ENCODE results near the gene RAD18.
A peak's percentile ranks its signal among the peaks of the same experiment; 100 is the strongest.

The RAD18 gene

DNA sequence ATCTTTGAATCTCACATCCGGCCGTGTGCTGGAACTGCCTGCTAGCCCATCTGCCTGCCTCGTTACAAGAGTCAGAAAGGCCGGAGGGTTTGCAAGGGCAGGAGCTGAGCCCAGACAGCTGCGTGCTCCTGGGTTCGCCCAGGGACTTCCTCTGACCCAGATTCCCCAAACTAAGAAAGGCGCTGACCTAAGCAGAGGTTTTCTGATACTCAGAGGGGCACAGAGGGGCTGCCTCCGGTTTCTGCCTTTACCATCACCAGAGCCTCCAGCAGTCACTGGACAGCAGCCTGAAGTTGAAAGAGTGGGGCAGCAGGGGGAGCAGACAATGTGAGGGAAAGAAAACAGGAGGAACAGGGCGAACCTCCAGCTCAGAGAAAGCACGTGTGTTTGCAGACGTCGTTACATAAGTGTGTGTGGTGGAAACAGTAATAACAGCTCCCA lies 33.4 kb upstream of the RAD18 start:
- H3K4me3 ChIP-seq (ENCODE audit: insufficient read depth in 1 of 2, low read depth in 1 of 2, low read length in 2 of 2), result peak overlapping the region in 1 of 2 experiments; percentile 27
- H2BK120ac ChIP-seq (ENCODE audit: low read depth, low read length), result no peak overlapping the region
- no peak overlapping the region for H3K18ac ChIP-seq (ENCODE audit: low read depth in 1 of 2, low read length in 2 of 2)
- peaks cover 0 to 3% of the 10 kb centered on the region in 2 experiments for H3K36me3 ChIP-seq (ENCODE audit: control insufficient read depth in 1 of 2, insufficient read depth in 2 of 2, low read depth in 1 of 2, low read length in 2 of 2)
- no peaks in the 10 kb centered on the region for H3K9me3 ChIP-seq (ENCODE audit: control insufficient read depth, low read length)
- H3K27me3 ChIP-seq (ENCODE audit: control insufficient read depth in 1 of 2, insufficient read depth in 1 of 2, low read length in 2 of 2), result peaks cover 0 to 41% of the 10 kb centered on the region in 2 experiments
- no peaks in the 10 kb centered on the region for H3K79me1 ChIP-seq (replicated peaks; ENCODE audit: low read length, poor library complexity, severe bottlenecking)
- peak overlapping the region; percentile 72 for H3K9ac ChIP-seq (ENCODE audit: low read length)
- H2BK5ac ChIP-seq (ENCODE audit: low read depth, low read length, poor library complexity, severe bottlenecking), result no peak overlapping the region
- H3K23ac ChIP-seq (ENCODE audit: low read length in 2 of 2), result no peak overlapping the region
- H2AK5ac ChIP-seq (ENCODE audit: low read length, severe bottlenecking), result no peak overlapping the region
- H3K4me2 ChIP-seq (ENCODE audit: low read length, poor library complexity, severe bottlenecking), result no peak overlapping the region
- no peak overlapping the region for H3K27ac ChIP-seq (ENCODE audit: low read length, poor library complexity, severe bottlenecking)
- DNase-seq, result peak; percentile 33
- H3K14ac ChIP-seq (ENCODE audit: low read length in 2 of 2), result no peak overlapping the region
- H3K4me1 ChIP-seq (ENCODE audit: control insufficient read depth, insufficient read depth, low read depth, low read length), result no peaks in the 10 kb centered on the region
- H2BK12ac ChIP-seq (ENCODE audit: low read length in 2 of 2), result no peak overlapping the region
- no peak overlapping the region for H3K4ac ChIP-seq (ENCODE audit: low read depth in 1 of 2, low read length in 2 of 2)
- no peak overlapping the region for H2AFZ ChIP-seq (ENCODE audit: low read depth, low read length)
- WGBS, result 56% methylated on average over 10 of the region's 12 CpGs
- H4K8ac ChIP-seq (ENCODE audit: low read length), result no peak overlapping the region
- H2BK15ac ChIP-seq (ENCODE audit: low read depth, poor library complexity, severe bottlenecking), result no peak overlapping the region
- no peak overlapping the region for H4K91ac ChIP-seq (ENCODE audit: low read length)

DNA sequence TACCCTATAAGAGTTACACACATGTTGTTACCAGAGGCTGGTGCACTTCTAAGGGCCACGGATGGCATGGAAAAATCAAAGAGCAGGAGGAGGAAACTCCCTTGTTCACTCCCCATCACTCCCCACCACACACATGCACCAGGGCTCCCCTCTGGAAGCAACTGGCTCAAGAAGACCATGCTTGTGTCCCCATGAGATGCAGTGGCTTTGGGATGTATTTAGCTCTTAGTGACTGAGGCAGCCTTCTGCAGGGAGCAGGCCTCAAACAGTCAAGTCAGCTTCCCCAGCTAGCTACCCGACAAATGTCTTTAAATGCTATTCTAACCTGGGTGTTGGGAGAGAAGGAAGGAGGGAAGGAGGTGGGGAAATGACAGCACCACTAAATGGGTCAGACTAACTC lies 32.9 kb upstream of the RAD18 start:
- no peak overlapping the region for H2BK120ac ChIP-seq (ENCODE audit: low read depth, low read length)
- H3K14ac ChIP-seq (ENCODE audit: low read length in 2 of 2), result no peak overlapping the region
- no peak overlapping the region for H3K4me3 ChIP-seq (ENCODE audit: insufficient read depth in 1 of 2, low read depth in 1 of 2, low read length in 2 of 2)
- WGBS, result no CpG with 5 or more reads among the region's 2 CpGs
- H4K8ac ChIP-seq (ENCODE audit: low read length), result no peak overlapping the region
- no peak for DNase-seq
- H2AFZ ChIP-seq (ENCODE audit: low read depth, low read length), result no peak overlapping the region
- H3K36me3 ChIP-seq (ENCODE audit: control insufficient read depth in 1 of 2, insufficient read depth in 2 of 2, low read depth in 1 of 2, low read length in 2 of 2), result peaks cover 0 to 8% of the 10 kb centered on the region in 2 experiments
- no peaks in the 10 kb centered on the region for H3K4me1 ChIP-seq (ENCODE audit: control insufficient read depth, insufficient read depth, low read depth, low read length)
- H2AK5ac ChIP-seq (ENCODE audit: low read length, severe bottlenecking), result no peak overlapping the region
- H2BK15ac ChIP-seq (ENCODE audit: low read depth, poor library complexity, severe bottlenecking), result no peak overlapping the region
- no peak overlapping the region for H2BK5ac ChIP-seq (ENCODE audit: low read depth, low read length, poor library complexity, severe bottlenecking)
- H3K18ac ChIP-seq (ENCODE audit: low read depth in 1 of 2, low read length in 2 of 2), result no peak overlapping the region
- peak overlapping the region; percentile 72 for H3K9ac ChIP-seq (ENCODE audit: low read length)
- H3K9me3 ChIP-seq (ENCODE audit: control insufficient read depth, low read length), result no peaks in the 10 kb centered on the region
- H3K79me1 ChIP-seq (replicated peaks; ENCODE audit: low read length, poor library complexity, severe bottlenecking), result no peaks in the 10 kb centered on the region
- peaks cover 0 to 45% of the 10 kb centered on the region in 2 experiments for H3K27me3 ChIP-seq (ENCODE audit: control insufficient read depth in 1 of 2, insufficient read depth in 1 of 2, low read length in 2 of 2)
- H4K91ac ChIP-seq (ENCODE audit: low read length), result no peak overlapping the region
- no peak overlapping the region for H2BK12ac ChIP-seq (ENCODE audit: low read length in 2 of 2)
- no peak overlapping the region for H3K27ac ChIP-seq (ENCODE audit: low read length, poor library complexity, severe bottlenecking)
- H3K23ac ChIP-seq (ENCODE audit: low read length in 2 of 2), result no peak overlapping the region
- no peak overlapping the region for H3K4ac ChIP-seq (ENCODE audit: low read depth in 1 of 2, low read length in 2 of 2)
- H3K4me2 ChIP-seq (ENCODE audit: low read length, poor library complexity, severe bottlenecking), result no peak overlapping the region

- Histone ChIP-seq H3K79me1 (replicated peaks; ENCODE audit: low read length, poor library complexity, severe bottlenecking) (no peaks in the 10 kb centered on the region), H2BK120ac (ENCODE audit: low read depth, low read length) (no peak overlapping the region), H3K18ac (ENCODE audit: low read depth in 1 of 2, low read length in 2 of 2) (no peak overlapping the region), H3K27me3 (ENCODE audit: control insufficient read depth in 1 of 2, insufficient read depth in 1 of 2, low read length in 2 of 2) (peaks cover 0 to 35% of the 10 kb centered on the region in 2 experiments), H3K23ac (ENCODE audit: low read length in 2 of 2) (no peak overlapping the region), H3K27ac (ENCODE audit: low read length, poor library complexity, severe bottlenecking) (no peak overlapping the region), H3K4me1 (ENCODE audit: control insufficient read depth, insufficient read depth, low read depth, low read length) (no peaks in the 10 kb centered on the region), H3K9me3 (ENCODE audit: control insufficient read depth, low read length) (no peaks in the 10 kb centered on the region), H2AK5ac (ENCODE audit: low read length, severe bottlenecking) (no peak overlapping the region), H2AFZ (ENCODE audit: low read depth, low read length) (no peak overlapping the region), H3K4ac (ENCODE audit: low read depth in 1 of 2, low read length in 2 of 2) (no peak overlapping the region), H2BK12ac (ENCODE audit: low read length in 2 of 2) (no peak overlapping the region), H3K4me3 (ENCODE audit: insufficient read depth in 1 of 2, low read depth in 1 of 2, low read length in 2 of 2) (no peak overlapping the region), H2BK15ac (ENCODE audit: low read depth, poor library complexity, severe bottlenecking) (no peak overlapping the region), H3K4me2 (ENCODE audit: low read length, poor library complexity, severe bottlenecking) (no peak overlapping the region), H3K14ac (ENCODE audit: low read length in 2 of 2) (no peak overlapping the region), H2BK5ac (ENCODE audit: low read depth, low read length, poor library complexity, severe bottlenecking) (no peak overlapping the region), H3K9ac (ENCODE audit: low read length) (no peak overlapping the region), H4K8ac (ENCODE audit: low read length) (no peak overlapping the region), H3K36me3 (ENCODE audit: control insufficient read depth in 1 of 2, insufficient read depth in 2 of 2, low read depth in 1 of 2, low read length in 2 of 2) (peaks cover 0 to 17% of the 10 kb centered on the region in 2 experiments), H4K91ac (ENCODE audit: low read length) (no peak overlapping the region)
- no peak for DNase-seq
- 94% methylated on average over 15 of the region's 15 CpGs for WGBS
Measured at GRCh38 chr3:8994226-8994625, 31.0 kb upstream of the RAD18 start.

DNA sequence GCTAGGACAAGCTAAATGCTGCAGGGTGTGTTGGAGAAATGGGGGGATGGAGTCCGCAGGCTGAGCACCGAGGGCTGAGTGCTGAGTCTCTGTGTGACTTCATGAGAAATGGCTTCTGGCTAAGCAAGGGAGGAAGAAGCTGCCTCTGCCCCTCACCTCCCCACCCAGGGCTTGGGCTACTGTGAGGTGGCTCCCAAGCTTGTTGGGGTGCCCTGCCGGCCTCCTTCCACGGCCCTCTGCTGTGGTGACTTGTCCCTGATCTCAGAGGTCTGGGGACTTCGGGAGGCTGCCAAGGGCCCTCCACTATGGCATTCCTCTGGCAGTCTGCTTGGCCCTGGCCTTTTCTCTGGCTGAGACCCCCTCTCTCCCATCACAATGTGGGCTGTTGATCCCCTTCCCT lies 30.1 kb upstream of the RAD18 start:
- no peak overlapping the region for H3K14ac ChIP-seq (ENCODE audit: low read length in 2 of 2)

More for the DNA sequence above, 30.1 kb upstream of the RAD18 start:
- Histone ChIP-seq H3K27me3 (ENCODE audit: control insufficient read depth in 1 of 2, insufficient read depth in 1 of 2, low read length in 2 of 2) (peaks cover 0 to 33% of the 10 kb centered on the region in 2 experiments), H2AK5ac (ENCODE audit: low read length, severe bottlenecking) (no peak overlapping the region), H3K4me2 (ENCODE audit: low read length, poor library complexity, severe bottlenecking) (no peak overlapping the region), H3K4me3 (ENCODE audit: insufficient read depth in 1 of 2, low read depth in 1 of 2, low read length in 2 of 2) (no peak overlapping the region), H3K9ac (ENCODE audit: low read length) (no peak overlapping the region), H3K4me1 (ENCODE audit: control insufficient read depth, insufficient read depth, low read depth, low read length) (no peaks in the 10 kb centered on the region), H3K18ac (ENCODE audit: low read depth in 1 of 2, low read length in 2 of 2) (no peak overlapping the region), H3K27ac (ENCODE audit: low read length, poor library complexity, severe bottlenecking) (no peak overlapping the region), H3K9me3 (ENCODE audit: control insufficient read depth, low read length) (no peaks in the 10 kb centered on the region), H3K23ac (ENCODE audit: low read length in 2 of 2) (no peak overlapping the region), H3K4ac (ENCODE audit: low read depth in 1 of 2, low read length in 2 of 2) (no peak overlapping the region), H2BK5ac (ENCODE audit: low read depth, low read length, poor library complexity, severe bottlenecking) (no peak overlapping the region), H4K91ac (ENCODE audit: low read length) (no peak overlapping the region), H2BK12ac (ENCODE audit: low read length in 2 of 2) (no peak overlapping the region), H2BK15ac (ENCODE audit: low read depth, poor library complexity, severe bottlenecking) (no peak overlapping the region), H4K8ac (ENCODE audit: low read length) (no peak overlapping the region), H2BK120ac (ENCODE audit: low read depth, low read length) (no peak overlapping the region), H2AFZ (ENCODE audit: low read depth, low read length) (no peak overlapping the region), H3K36me3 (ENCODE audit: control insufficient read depth in 1 of 2, insufficient read depth in 2 of 2, low read depth in 1 of 2, low read length in 2 of 2) (peaks cover 0 to 17% of the 10 kb centered on the region in 2 experiments), H3K79me1 (replicated peaks; ENCODE audit: low read length, poor library complexity, severe bottlenecking) (no peaks in the 10 kb centered on the region)
- 84% methylated on average over 5 of the region's 5 CpGs for WGBS
- DNase-seq, result no peak

All from mesenchymal stem cell (in vitro differentiated cells and primary cell).